GM10266 (cell line): Measurements from ENCODE around the gene MSI1.

Source experiments
- DNase-seq: peaks from one replicate; pipeline ENCODE4 v3.0.0; 2012; ENCODE audit errors: extremely low spot score
- CTCF ChIP-seq: IDR thresholded peaks from 2 replicates; pipeline ENCODE4 v1.5.1; 2012; ENCODE audit warnings: mild to moderate bottlenecking, low read depth; ENCODE audit not compliant: control insufficient read depth, insufficient read depth; ENCODE audit errors: missing control alignments

MSI1 gene

DNA sequence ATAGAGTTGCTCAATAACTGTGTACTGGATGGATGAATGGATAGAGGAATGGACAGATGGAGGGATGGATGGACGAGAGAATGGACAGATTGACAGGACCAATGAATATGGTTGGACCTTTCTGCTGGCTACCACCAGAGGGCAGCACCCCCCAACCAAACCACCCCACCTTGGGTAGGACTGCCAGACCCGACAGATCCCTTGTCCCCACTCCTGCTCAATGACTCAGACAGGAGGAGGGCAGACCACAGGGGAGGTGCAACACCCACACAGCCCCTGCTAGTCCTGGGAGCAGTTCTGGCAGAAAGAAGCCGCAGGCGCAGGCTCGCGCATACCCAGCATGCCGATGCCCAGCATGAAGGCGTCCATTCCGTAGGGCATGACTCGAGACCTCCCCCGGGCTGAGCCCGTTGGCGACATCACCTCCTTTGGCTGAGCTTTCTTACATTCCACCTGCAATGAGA, 12.4 kb downstream of the MSI1 start:
- TF ChIP-seq CTCF, result peak; percentile 87
- DNase-seq, result peak; percentile 90

GRCh38 chr12:120353556-120354317, 15.2 kb downstream of the MSI1 start:
- DNase-seq, result no peak
- TF ChIP-seq CTCF, result no peak

- no peak for TF ChIP-seq CTCF
- DNase-seq, result no peak
These were observed 15.8 kb downstream of the MSI1 start for GRCh38 chr12:120353136-120353535.

DNA sequence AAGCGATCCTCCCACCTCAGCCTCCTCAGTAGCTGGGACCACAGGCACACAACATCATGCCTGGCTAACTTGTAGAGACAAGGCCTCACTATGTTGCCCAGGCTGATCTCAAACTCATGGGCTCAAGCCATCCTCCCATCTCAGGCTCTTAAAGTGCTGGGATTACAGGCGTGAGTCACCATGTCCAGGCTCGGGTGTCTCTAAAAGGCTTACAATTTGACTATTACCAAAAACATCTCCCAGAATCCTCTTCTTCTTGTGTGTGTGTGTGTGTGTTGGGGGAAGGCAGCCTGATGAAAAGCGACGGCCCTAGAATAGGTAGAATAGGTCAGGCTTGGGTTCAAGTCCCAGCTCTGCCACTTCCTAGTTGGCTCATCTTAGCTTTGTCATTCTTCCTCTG, 16.8 kb downstream of the MSI1 start:
- no peak for DNase-seq
- TF ChIP-seq CTCF, result no peak

DNA sequence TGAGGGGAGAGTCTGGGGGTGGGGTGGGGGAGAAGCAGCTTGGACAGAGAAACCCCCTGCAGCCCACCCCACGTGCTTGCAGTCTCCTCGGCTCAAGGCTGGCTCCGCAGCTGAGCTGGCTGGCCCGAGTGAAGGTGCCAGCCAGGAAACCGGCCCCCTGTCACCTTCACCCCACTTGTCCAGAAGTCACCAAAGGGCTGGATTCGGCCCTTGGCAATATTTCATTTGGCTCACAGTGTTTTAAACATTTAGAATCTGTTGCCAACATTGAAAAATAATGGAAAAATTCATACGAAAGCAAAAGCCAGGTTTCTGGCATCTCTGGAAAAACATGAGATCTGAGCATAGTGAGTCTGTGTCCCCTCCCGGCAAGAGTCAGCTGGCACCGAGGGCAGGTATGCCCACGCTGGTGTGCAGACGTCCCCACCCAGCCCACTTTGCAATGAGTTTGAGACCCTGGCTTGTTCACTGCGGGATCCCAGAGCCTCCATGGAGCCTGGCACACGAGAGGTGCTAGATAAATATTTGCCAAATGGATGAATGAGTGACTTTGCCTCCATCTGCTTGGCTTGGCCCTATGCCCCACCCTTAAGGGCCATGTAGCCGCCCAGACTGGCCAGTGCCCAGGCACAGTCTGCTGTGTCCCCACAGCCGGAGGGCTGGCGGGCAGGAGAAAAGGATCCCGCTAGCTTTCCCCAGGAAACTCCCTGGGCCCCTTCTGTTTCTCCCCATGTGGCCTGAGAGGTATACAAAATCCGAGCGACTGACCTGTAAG, 18.2 kb downstream of the MSI1 start:
- DNase-seq, result no peak

GRCh38 chr12:120347766-120348165, 21.2 kb downstream of the MSI1 start:
- TF ChIP-seq CTCF, result no peak
- DNase-seq, result no peak

More for the DNA sequence above, 18.2 kb downstream of the MSI1 start:
- no peak for TF ChIP-seq CTCF

- TF ChIP-seq CTCF, result no peak
- DNase-seq, result no peak
These were observed 22.3 kb downstream of the MSI1 start for GRCh38 chr12:120346681-120347080.
